IMR-90 (cell line): Measurements from ENCODE around the gene FANCE. TPM values are rescaled to one million over a fixed set of nuclear protein-coding genes. Genes with fewer than 3 reads are reported as not detected.
"Not testable (repeated sequence)": the region's sequence is repeated elsewhere in the genome, so short reads cannot be mapped to it uniquely, and the experiment has no call there.

Experiments
- ATAC-seq: fragments of 200-7000 bp; cut with Tn5 transposase; 2 replicates; pipeline ENCODE4 v1.9.1; 2020; ENCODE audit warnings: low read depth, mild to moderate bottlenecking, moderate library complexity
- BruUV-seq: library from RNA; stranded (reverse); fragments of 400-500 nt; replicated peaks from 2 replicates; lab custom pipeline; 2021; lab: Mats Ljungman, UMichigan
- CTCF ChIA-PET: fragments of 300-600 bp; formaldehyde crosslinking; extraction: SDS; loops from one replicate; lab custom pipeline; 2021; ENCODE audit warnings: antibody characterized with exemption; lab: Yijun Ruan, JAX
- POLR2A ChIA-PET: fragments of 300-600 bp; sonication (Branson Sonifier 250); formaldehyde crosslinking; loops from one replicate; lab custom pipeline; 2022; ENCODE audit warnings: antibody characterized with exemption; ENCODE audit not compliant: unreplicated experiment; lab: Charles Lee
- DNase-seq: peaks from one replicate; pipeline ENCODE4 v3.0.0; 2013
- H2AFZ ChIP-seq: replicated peaks from 2 replicates; pipeline ENCODE3; 2013; ENCODE audit warnings: low read length, mild to moderate bottlenecking; ENCODE audit not compliant: poor library complexity
- H2AK5ac ChIP-seq: 2 replicates; pipeline ENCODE4 v1.6.1; 2013; ENCODE audit warnings: low read depth, low read length, inconsistent platforms
- H2AK9ac ChIP-seq: replicated peaks from 2 replicates; pipeline ENCODE3; 2013; ENCODE audit warnings: mild to moderate bottlenecking, low read depth, low read length, moderate library complexity; ENCODE audit not compliant: poor library complexity
- H2BK120ac ChIP-seq: 2 replicates; pipeline ENCODE4 v1.6.1; 2013; ENCODE audit warnings: low read depth, low read length, inconsistent platforms
- H2BK15ac ChIP-seq: 3 replicates; pipeline ENCODE4 v1.6.1; 2013; ENCODE audit warnings: low read depth, low read length, inconsistent platforms
- H2BK20ac ChIP-seq: 2 replicates; pipeline ENCODE4 v1.6.1; 2013; ENCODE audit warnings: low read depth, mild to moderate bottlenecking, inconsistent platforms, low read length, moderate library complexity
- H2BK5ac ChIP-seq: 2 replicates; pipeline ENCODE4 v1.6.1; 2013; ENCODE audit warnings: mild to moderate bottlenecking, low read depth, low read length, inconsistent platforms; ENCODE audit not compliant: poor library complexity, severe bottlenecking
- H3K14ac ChIP-seq: replicated peaks from 2 replicates; pipeline ENCODE4 v1.6.1; 2013; ENCODE audit warnings: low read depth, low read length, inconsistent platforms
- H3K18ac ChIP-seq: 2 replicates; pipeline ENCODE4 v1.6.1; 2013; ENCODE audit warnings: low read depth, low read length, control low read depth
- H3K23ac ChIP-seq: 2 replicates; pipeline ENCODE4 v1.6.1; 2013; ENCODE audit warnings: low read depth, low read length, inconsistent platforms
- H3K27ac ChIP-seq: 2 replicates; pipeline ENCODE4 v1.5.1; 2013; ENCODE audit warnings: mild to moderate bottlenecking, control low read depth, low read length; ENCODE audit not compliant: insufficient read depth
- H3K27me3 ChIP-seq: 2 replicates; pipeline ENCODE4 v1.6.1; 2013; ENCODE audit warnings: low read length; ENCODE audit not compliant: control insufficient read depth, insufficient read depth
- H3K36me3 ChIP-seq: 2 replicates; pipeline ENCODE4 v1.6.1; 2013; ENCODE audit warnings: low read length, mixed read lengths; ENCODE audit not compliant: control insufficient read depth, insufficient read depth
- H3K4ac ChIP-seq: 2 replicates; pipeline ENCODE4 v1.6.1; 2013; ENCODE audit warnings: low read depth, low read length, inconsistent platforms
- H3K4me1 ChIP-seq: 2 replicates; pipeline ENCODE4 v1.6.1; 2013; ENCODE audit warnings: low read length, mixed read lengths; ENCODE audit not compliant: control insufficient read depth, insufficient read depth
- H3K4me2 ChIP-seq: 2 replicates; pipeline ENCODE4 v1.6.1; 2013; ENCODE audit warnings: low read depth, mild to moderate bottlenecking, control low read depth, low read length, moderate library complexity
- H3K4me3 ChIP-seq: 2 replicates; pipeline ENCODE4 v1.5.1; 2013; ENCODE audit warnings: low read depth, mild to moderate bottlenecking, control low read depth, low read length, moderate library complexity; ENCODE audit not compliant: insufficient read depth
- H3K56ac ChIP-seq: 2 replicates; pipeline ENCODE4 v1.6.1; 2013; ENCODE audit warnings: low read length, inconsistent platforms; ENCODE audit not compliant: insufficient read depth; ENCODE audit errors: extremely low read depth
- H3K79me1 ChIP-seq, 2 experiments: 2 replicates each; pipeline ENCODE4 v1.6.1; 2013; ENCODE audit warnings: low read length in 2 of 2, inconsistent platforms in 1 of 2, low read depth in 1 of 2
- H3K9ac ChIP-seq: 2 replicates; pipeline ENCODE4 v1.6.1; 2013; ENCODE audit warnings: low read depth, low read length, control low read depth
- H3K9me1 ChIP-seq: 2 replicates; pipeline ENCODE4 v1.6.1; 2013; ENCODE audit warnings: low read length, inconsistent platforms; ENCODE audit not compliant: insufficient read depth
- H3K9me3 ChIP-seq: 2 replicates; pipeline ENCODE4 v1.6.1; 2013; ENCODE audit warnings: low read length; ENCODE audit not compliant: control insufficient read depth, insufficient read depth
- H4K20me1 ChIP-seq: 2 replicates; pipeline ENCODE4 v1.6.1; 2013; ENCODE audit warnings: low read length, inconsistent platforms; ENCODE audit not compliant: insufficient read depth
- H4K5ac ChIP-seq: 2 replicates; pipeline ENCODE4 v1.6.1; 2013; ENCODE audit warnings: mild to moderate bottlenecking, low read depth, low read length, control low read depth
- H4K8ac ChIP-seq, 2 experiments: 2 replicates each; pipeline ENCODE4 v1.6.1; 2013; ENCODE audit warnings: low read depth in 2 of 2, low read length in 2 of 2, control low read depth in 1 of 2, inconsistent platforms in 1 of 2
- H4K91ac ChIP-seq: 2 replicates; pipeline ENCODE4 v1.6.1; 2013; ENCODE audit warnings: low read depth, low read length, inconsistent platforms; ENCODE audit not compliant: insufficient read depth
- WGBS, 2 experiments: methylation state at CpG; one replicate each; pipeline versions ENCODE4 v1.1.5 to v1.1.7; 2013; ENCODE audit warnings: missing lambda C conversion rate in 2 of 2; ENCODE audit not compliant: insufficient read length in 1 of 2; ENCODE audit errors: extremely low coverage in 2 of 2; 5-methylcytosine and 5-hydroxymethylcytosine counted together
- dilution Hi-C: fragments of 300-500 bp; cut with HindIII; formaldehyde crosslinking; loops from one replicate; pipeline ENCODE4 v1.14.3; 2018; ENCODE audit warnings: low sequenced_read_pairs; ENCODE audit not compliant: unreplicated experiment
- in situ Hi-C: fragments of 300-500 bp; cut with MboI; formaldehyde crosslinking; loops from 3 replicates; pipeline ENCODE4 v1.14.3; 2019; ENCODE audit warnings: low sequenced_read_pairs, inconsistent platforms, mixed read lengths
- intact Hi-C: fragments of 100-400 bp; cut with micrococcal nuclease; formaldehyde crosslinking; loops from 2 replicates; pipeline ENCODE4 v1.10.0; 2022
- microRNA-seq, 2 experiments: library from miRNA; stranded (forward) in 1 of 2; unstranded in 1 of 2; fragments of 10-50 nt in 1 of 2; fragments of <30 nt in 1 of 2; gene quantifications in 1 of 2; microRNA quantifications in 1 of 2; one replicate each; pipeline versions ENCODE3 to v1.1.0; 2013 to 2020; ENCODE audit not compliant: insufficient read depth in 1 of 2, insufficient read length in 1 of 2, unreplicated experiment in 1 of 2
- polyA plus RNA-seq, 3 experiments: library from polyadenylated mRNA; depleted of rRNA; stranded (reverse); fragments of >200 nt; gene quantifications; 2 replicates each; pipeline ENCODE4 v1.2.3, GENCODE V29; 2012; ENCODE audit warnings: low replicate concordance in 1 of 3
- small RNA-seq, 5 experiments: library from RNA; depleted of rRNA; stranded (forward); fragments of <200 nt; gene quantifications; one replicate each; pipeline ENCODE3, GENCODE V24; 2012
- total RNA-seq: library from RNA; depleted of rRNA; stranded (reverse); fragments of >200 nt; gene quantifications from 2 replicates; pipeline ENCODE4 v1.2.3, GENCODE V29; 2012; rRNA removed

Gene FANCE
- total and polyA plus RNA-seq, 2 of the 4 experiments (the other 2 are of a cell fraction) = 7.1 to 9.1 TPM

DNA sequence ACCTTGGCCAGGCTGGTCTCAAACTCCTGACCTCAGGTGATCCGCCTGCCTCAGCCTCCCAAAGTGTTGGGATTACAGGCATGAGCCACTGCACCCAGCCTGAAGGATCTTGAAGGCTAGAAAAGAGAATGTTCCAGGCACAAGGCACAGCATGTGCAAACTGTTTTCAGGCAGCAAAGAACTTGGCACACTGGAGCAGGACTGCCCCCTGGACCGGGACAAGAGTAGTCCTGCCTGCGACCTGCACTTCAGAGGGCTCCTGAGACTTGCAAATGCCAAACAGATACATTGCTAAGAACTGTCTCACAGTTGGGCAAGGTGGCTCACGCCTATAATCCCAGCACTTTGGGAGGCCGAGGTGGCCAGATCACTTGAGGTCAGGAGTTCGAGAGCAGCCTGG lies 63.8 kb downstream of the FANCE start:
- intact Hi-C loops, ATAC-seq: not testable (repeated sequence)

More for the DNA sequence above, 63.8 kb downstream of the FANCE start:
- H3K4ac ChIP-seq, H2AK9ac ChIP-seq, H3K79me1 ChIP-seq, H3K9me3 ChIP-seq, CTCF ChIA-PET, H4K8ac ChIP-seq, H4K5ac ChIP-seq, H3K4me3 ChIP-seq, H2AK5ac ChIP-seq, H2AFZ ChIP-seq, H3K27ac ChIP-seq, H2BK15ac ChIP-seq, POLR2A ChIA-PET, H3K9me1 ChIP-seq, H3K36me3 ChIP-seq, H2BK20ac ChIP-seq, H2BK120ac ChIP-seq, DNase-seq, H3K14ac ChIP-seq, H3K4me1 ChIP-seq, dilution Hi-C loops, H3K23ac ChIP-seq, H4K91ac ChIP-seq, H4K20me1 ChIP-seq, H3K9ac ChIP-seq, H3K18ac ChIP-seq, H2BK5ac ChIP-seq, in situ Hi-C loops, BruUV-seq, H3K56ac ChIP-seq, H3K4me2 ChIP-seq: not testable (repeated sequence)
- WGBS, 2 experiments = 80% methylated on average over 1 of the region's 6 CpGs; no CpG with 5 or more reads in 1 of the 2 experiments
- H3K27me3 ChIP-seq = peaks cover 30% of the 10 kb centered on the region

Small RNAs within 50 kb of the gene (microRNA-seq; reads per million reads assigned to microRNA genes)
- gene MIR7111 = 1.0 to 2.9 reads per million in 2 experiments

Small RNAs within 50 kb of the gene (small RNA-seq; reads per million reads assigned to genes)
- gene MIR7111 = 0 to 0.07 (median 0) reads per million in 5 experiments

Other genes starting within 250 kb of the FANCE start
- 19.9 and 21.1 TPM in 2 replicates for gene SCUBE3, start 238.4 kb upstream of the FANCE start, total RNA-seq
- gene SCUBE3, start 238.4 kb upstream of the FANCE start, polyA plus RNA-seq (2012; rRNA removed) = 41.5 and 45.5 TPM in 2 replicates
- 15.3 and 19.9 TPM in 2 replicates for gene ZNF76, start 192.6 kb upstream of the FANCE start, total RNA-seq
- 21.1 and 22.5 TPM in 2 replicates for gene ZNF76, start 192.6 kb upstream of the FANCE start, polyA plus RNA-seq (2012; rRNA removed)
- 1.9 and 2.5 TPM in 2 replicates for gene DEF6, start 154.5 kb upstream of the FANCE start, total RNA-seq
- gene DEF6, start 154.5 kb upstream of the FANCE start, polyA plus RNA-seq (2012; rRNA removed) = 4.1 and 4.2 TPM in 2 replicates
- gene PPARD, start 109.8 kb upstream of the FANCE start, total RNA-seq = 10.0 and 10.4 TPM in 2 replicates
- 69.0 and 78.3 TPM in 2 replicates for gene PPARD, start 109.8 kb upstream of the FANCE start, polyA plus RNA-seq (2012; rRNA removed)
- gene RPL10A, start 16.1 kb downstream of the FANCE start, total RNA-seq = 1,746 and 2,310 TPM in 2 replicates
- gene RPL10A, start 16.1 kb downstream of the FANCE start, polyA plus RNA-seq (2012; rRNA removed) = 3,153 and 3,261 TPM in 2 replicates
- 5.0 and 5.2 TPM in 2 replicates for gene TEAD3, start 44.7 kb downstream of the FANCE start, total RNA-seq
- 25.0 and 28.0 TPM in 2 replicates for gene TEAD3, start 44.7 kb downstream of the FANCE start, polyA plus RNA-seq (2012; rRNA removed)
- gene TULP1, start 60.6 kb downstream of the FANCE start, total RNA-seq = not detected in 2 replicates
- gene TULP1, start 60.6 kb downstream of the FANCE start, polyA plus RNA-seq (2012; rRNA removed) = not detected in 2 replicates
- gene FKBP5, start 236.6 kb downstream of the FANCE start, total RNA-seq = 7.0 and 10.0 TPM in 2 replicates
- 5.6 and 6.8 TPM in 2 replicates for gene FKBP5, start 236.6 kb downstream of the FANCE start, polyA plus RNA-seq (2012; rRNA removed)